A673 (cell line): Measurements from ENCODE around the gene LIMA1. TPM values are rescaled to one million over a fixed set of nuclear protein-coding genes. Genes with fewer than 3 reads are reported as not detected.

Experiments
- BruUV-seq: library from RNA; stranded (reverse); fragments of 400-500 nt; replicated peaks from 2 replicates; lab custom pipeline; 2021; lab: Mats Ljungman, UMichigan
- CTCF ChIA-PET: fragments of 300-600 bp; sonication (Branson Sonifier 250); formaldehyde crosslinking; loops from one replicate; lab custom pipeline; 2022; ENCODE audit warnings: antibody characterized with exemption; lab: Charles Lee
- POLR2A ChIA-PET: fragments of 300-600 bp; sonication (Branson Sonifier 250); formaldehyde crosslinking; loops from one replicate; lab custom pipeline; 2022; ENCODE audit warnings: antibody characterized with exemption; ENCODE audit not compliant: low non-redundant PET; lab: Charles Lee
- DNase-seq: peaks from one replicate; pipeline ENCODE4 v3.0.0-alpha.2; 2015; ENCODE audit warnings: low spot score
- H3K27ac ChIP-seq: fragments of 200-600 bp; sonication (generic); 2 replicates; pipeline ENCODE4 v1.5.1; 2016; ENCODE audit warnings: mixed run types, low read depth, mild to moderate bottlenecking, mixed read lengths, antibody characterized with exemption, low read length; ENCODE audit not compliant: poor library complexity, severe bottlenecking
- H3K27me3 ChIP-seq: fragments of 200-600 bp; sonication (generic); replicated peaks from 2 replicates; pipeline ENCODE4 v1.6.1; 2017; ENCODE audit warnings: mixed run types, low read depth, mild to moderate bottlenecking, mixed read lengths, antibody characterized with exemption, low read length; ENCODE audit not compliant: insufficient read depth, poor library complexity
- H3K36me3 ChIP-seq: fragments of 200-600 bp; sonication (generic); 2 replicates; pipeline ENCODE4 v1.6.1; 2016; ENCODE audit warnings: mixed run types, mild to moderate bottlenecking, mixed read lengths, antibody characterized with exemption, low read length; ENCODE audit not compliant: insufficient read depth, poor library complexity, severe bottlenecking
- H3K4me1 ChIP-seq: fragments of 200-600 bp; sonication (generic); 2 replicates; pipeline ENCODE4 v1.6.1; 2017; ENCODE audit warnings: mixed run types, mild to moderate bottlenecking, mixed read lengths, antibody characterized with exemption, low read length; ENCODE audit not compliant: insufficient read depth, poor library complexity, severe bottlenecking
- H3K4me3 ChIP-seq: fragments of 200-600 bp; sonication (generic); 2 replicates; pipeline ENCODE4 v1.5.1; 2016; ENCODE audit warnings: low read depth, mixed run types, mild to moderate bottlenecking, mixed read lengths, low read length; ENCODE audit not compliant: poor library complexity, severe bottlenecking
- H3K9me3 ChIP-seq: fragments of 200-600 bp; sonication (generic); 2 replicates; pipeline ENCODE4 v1.6.1; 2016; ENCODE audit warnings: mixed run types, low read depth, mild to moderate bottlenecking, mixed read lengths, antibody characterized with exemption, low read length; ENCODE audit not compliant: poor library complexity, severe bottlenecking
- CTCF ChIP-seq: fragments of 300-800, 200-600 bp; sonication (generic); conservative IDR thresholded peaks from 2 replicates; pipeline ENCODE4 v1.5.1; 2017; ENCODE audit warnings: low read depth, mild to moderate bottlenecking, antibody characterized with exemption, low read length, moderate library complexity, mixed read lengths
- EZH2 ChIP-seq: fragments of 200-600 bp; sonication (generic); IDR thresholded peaks from 2 replicates; pipeline ENCODE4 v1.6.1; 2017; ENCODE audit warnings: borderline replicate concordance, low read depth, mild to moderate bottlenecking, mixed read lengths, antibody characterized with exemption, low read length; ENCODE audit not compliant: poor library complexity, severe bottlenecking
- intact Hi-C: fragments of 100-400 bp; cut with micrococcal nuclease; formaldehyde crosslinking; loops from one replicate; pipeline ENCODE4 v1.10.0; 2022; ENCODE audit not compliant: unreplicated experiment
- total RNA-seq: library from RNA; stranded (reverse); gene quantifications from 2 replicates; pipeline ENCODE4 v1.2.3, GENCODE V29; 2021

LIMA1 gene
- total RNA-seq, 1 experiment from 2014 or later = 77.6 TPM

DNA sequence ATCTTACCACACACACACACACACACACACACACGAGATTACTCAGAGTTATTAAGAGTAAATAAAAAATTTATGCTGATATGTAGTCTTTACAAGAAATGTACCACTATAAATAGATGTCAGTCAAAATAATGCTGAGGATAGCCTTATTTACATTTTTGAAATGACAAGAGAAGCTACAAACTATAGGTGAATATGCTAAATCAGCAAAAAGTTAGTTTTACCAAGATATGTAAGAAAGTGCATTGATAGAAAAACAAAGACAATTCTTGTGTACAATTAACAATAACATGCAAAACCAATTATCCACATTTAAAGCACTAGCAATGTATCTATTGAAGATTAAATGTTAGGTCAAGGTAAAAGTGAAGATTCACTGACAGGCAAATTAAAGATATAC, 69.3 kb downstream of the LIMA1 start:
- no TSS peak for BruUV-seq
- Histone ChIP-seq H3K4me1 (peaks cover 40% of the 10 kb centered on the region), H3K9me3 (no peaks in the 10 kb centered on the region), H3K27ac (no peak overlapping the region), H3K27me3 (no peaks in the 10 kb centered on the region), H3K4me3 (no peak overlapping the region), H3K36me3 (no peaks in the 10 kb centered on the region)
- intact Hi-C loops = no loop called here
- no peak for TF ChIP-seq EZH2
- TF ChIP-seq CTCF = no peak
- POLR2A ChIA-PET = no interaction called here
- CTCF ChIA-PET = no interaction called here
- DNase-seq = no peak

GRCh38 chr12:50213439-50213838, 69.9 kb downstream of the LIMA1 start:
- TF ChIP-seq CTCF (no peak), EZH2 (no peak)
- Histone ChIP-seq H3K36me3 (no peaks in the 10 kb centered on the region), H3K27me3 (no peaks in the 10 kb centered on the region), H3K4me3 (no peak overlapping the region), H3K4me1 (peaks cover 37% of the 10 kb centered on the region), H3K27ac (peak overlapping the region; percentile 1), H3K9me3 (no peaks in the 10 kb centered on the region)
- ChIA-PET POLR2A (interaction anchor here (0.6 kb wide), 1 partner anchor 17 kb away, joined by 12 read pairs; no protein-coding TSS in a partner anchor), CTCF (no interaction called here)
- intact Hi-C loops = no loop called here
- no peak for DNase-seq
- BruUV-seq = no TSS peak

DNA sequence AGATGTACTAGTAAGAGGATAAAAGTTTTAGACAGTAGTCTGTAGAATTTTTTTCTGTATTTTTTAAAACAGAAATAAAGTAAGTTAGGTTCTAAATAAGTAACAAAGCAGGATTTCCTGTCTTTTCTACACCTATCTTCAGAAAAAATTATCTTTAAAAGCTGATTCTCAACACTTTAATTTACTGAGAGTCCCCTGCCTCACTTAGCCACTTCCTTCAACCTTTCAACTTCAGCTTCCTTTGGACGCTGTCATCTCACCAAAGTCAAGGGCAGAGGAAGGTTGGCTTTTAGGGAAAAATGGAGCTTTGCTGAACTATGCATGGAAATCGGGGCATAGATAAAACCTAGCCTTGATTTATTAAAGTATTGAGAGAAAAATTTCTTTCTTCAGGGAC, 71.3 kb downstream of the LIMA1 start:
- no TSS peak for BruUV-seq
- CTCF ChIA-PET = interaction anchor here (0.6 to 1.5 kb wide), 2 partner anchors 15 to 102 kb away, joined by 4 to 5 read pairs; no protein-coding TSS in a partner anchor
- peak overlapping the region; percentile 11 for H3K4me3 ChIP-seq
- no peak for TF ChIP-seq EZH2
- no peak for TF ChIP-seq CTCF
- peak overlapping the region; percentile 82 for H3K27ac ChIP-seq
- no peaks in the 10 kb centered on the region for H3K27me3 ChIP-seq
- intact Hi-C loops = no loop called here
- no peaks in the 10 kb centered on the region for H3K9me3 ChIP-seq
- no peak for DNase-seq
- POLR2A ChIA-PET = interaction anchor here (0.6 to 0.7 kb wide), 2 partner anchors 10 to 37 kb away, joined by 3 to 4 read pairs; no protein-coding TSS in a partner anchor
- H3K4me1 ChIP-seq = peaks cover 37% of the 10 kb centered on the region
- H3K36me3 ChIP-seq = no peaks in the 10 kb centered on the region
